CD4-positive, CD25-positive, alpha-beta regulatory T cell (primary cell): ENCODE results near the gene TAF1B. TPM values are rescaled to one million over a fixed set of nuclear protein-coding genes. Genes with fewer than 3 reads are reported as not detected.
"Not testable (repeated sequence)": the region's sequence is repeated elsewhere in the genome, so short reads cannot be mapped to it uniquely, and the experiment has no call there.

ENCODE experiments used
- ATAC-seq, 2 donors: fragments of 150-1000 bp; cut with Tn5 transposase; one replicate each; pipeline ENCODE4 v1.10.0; 2021; ENCODE audit warnings: low read depth in 2 of 2, moderate number of reproducible peaks in 2 of 2, moderate library complexity in 1 of 2
- DNase-seq, 3 donors: peaks; one replicate each; pipeline versions ENCODE4 v3.0.0 to v3.0.0-alpha.2; 2012 to 2022; ENCODE audit warnings: mixed read lengths in 1 of 3
- H3K27ac ChIP-seq: one replicate; pipeline ENCODE4 v1.7.0; 2013; ENCODE audit warnings: mild to moderate bottlenecking, low read length; ENCODE audit not compliant: insufficient read depth, poor library complexity, severe bottlenecking
- H3K27me3 ChIP-seq: one replicate; pipeline ENCODE4 v1.7.0; 2013; ENCODE audit warnings: low read length; ENCODE audit not compliant: control insufficient read depth, insufficient read depth
- H3K36me3 ChIP-seq: one replicate; pipeline ENCODE4 v1.7.0; 2013; ENCODE audit warnings: mild to moderate bottlenecking, low read length, moderate library complexity; ENCODE audit not compliant: control insufficient read depth, insufficient read depth
- H3K4me1 ChIP-seq: 2 replicates; pipeline ENCODE4 v1.7.0; 2013; ENCODE audit warnings: mild to moderate bottlenecking, low read length; ENCODE audit not compliant: insufficient read depth, control insufficient read depth, poor library complexity, severe bottlenecking
- H3K4me3 ChIP-seq: one replicate; pipeline ENCODE4 v1.7.0; 2013; ENCODE audit warnings: low read depth, mild to moderate bottlenecking, low read length, moderate library complexity
- H3K9me3 ChIP-seq, 2 experiments: 1 replicate in 1 of 2; 2 replicates in 1 of 2; pipeline ENCODE4 v1.7.0; 2013; ENCODE audit warnings: low read length in 2 of 2, mild to moderate bottlenecking in 1 of 2, moderate library complexity in 1 of 2; ENCODE audit not compliant: control insufficient read depth in 2 of 2
- H3K27ac Mint-ChIP-seq, 3 donors: one replicate each; pipeline ENCODE4 v1.8.0; 2020 to 2022; ENCODE audit warnings: mild to moderate bottlenecking in 3 of 3, mixed read lengths in 3 of 3, moderate library complexity in 2 of 3
- H3K27me3 Mint-ChIP-seq: one replicate; pipeline ENCODE4 v1.8.0; 2022; ENCODE audit warnings: mild to moderate bottlenecking, mixed read lengths
- H3K36me3 Mint-ChIP-seq: one replicate; pipeline ENCODE4 v1.8.0; 2020; ENCODE audit warnings: mixed read lengths
- H3K4me1 Mint-ChIP-seq, 4 donors: one replicate each; pipeline ENCODE4 v1.8.0; 2020 to 2022; ENCODE audit warnings: mixed read lengths in 4 of 4, mild to moderate bottlenecking in 1 of 4
- H3K4me3 Mint-ChIP-seq, 4 donors: one replicate each; pipeline ENCODE4 v1.8.0; 2020 to 2022; ENCODE audit warnings: mild to moderate bottlenecking in 4 of 4, mixed read lengths in 4 of 4, moderate library complexity in 3 of 4
- H3K9me3 Mint-ChIP-seq, 7 donors: one replicate each; pipeline ENCODE4 v1.8.0; 2020 to 2022; ENCODE audit warnings: mixed read lengths in 7 of 7, mild to moderate bottlenecking in 3 of 7, moderate library complexity in 2 of 7
- polyA plus RNA-seq, 4 donors: library from polyadenylated mRNA; unstranded; fragments of 300-500 nt; fragmentation: Illumina TruSeq; gene quantifications; one replicate each; pipeline ENCODE4 v1.2.3, GENCODE V29; 2021
- total RNA-seq: library from RNA; stranded (reverse); gene quantifications from one replicate; pipeline ENCODE4 v1.2.3, GENCODE V29; 2022

Gene TAF1B
- total and polyA plus RNA-seq, 5 donors from 2014 or later: 9.1 to 23.9 (median 12.0) TPM

- Histone ChIP-seq H3K27ac (no peak overlapping the region), H3K4me3 (no peak overlapping the region), H3K36me3 (no peaks in the 10 kb centered on the region), H3K4me1 (no peaks in the 10 kb centered on the region), H3K27me3 (peaks cover 4% of the 10 kb centered on the region), H3K9me3 (no peaks in the 10 kb centered on the region)
- Mint-ChIP-seq H3K27ac (no peak overlapping the region), H3K36me3 (no peaks in the 10 kb centered on the region), H3K9me3 (no peaks in the 10 kb centered on the region), H3K4me3 (no peak overlapping the region), H3K27me3 (peaks cover 33% of the 10 kb centered on the region), H3K4me1 (peaks cover 0 to 6% (median 0%) of the 10 kb centered on the region in 4 donors)
- DNase-seq (no peak), ATAC-seq (no peak)
These were observed 17.1 kb upstream of the TAF1B start for GRCh38 chr2:9826208-9826607.

- no peak overlapping the region for H3K4me3 Mint-ChIP-seq
- H3K36me3 ChIP-seq: no peaks in the 10 kb centered on the region
- H3K4me1 Mint-ChIP-seq: peaks cover 0 to 6% (median 2%) of the 10 kb centered on the region in 4 donors
- no peak overlapping the region for H3K27ac Mint-ChIP-seq
- no peaks in the 10 kb centered on the region for H3K4me1 ChIP-seq
- no peak for ATAC-seq
- H3K27ac ChIP-seq: no peak overlapping the region
- peaks cover 6% of the 10 kb centered on the region for H3K27me3 ChIP-seq
- H3K9me3 ChIP-seq: no peaks in the 10 kb centered on the region
- H3K9me3 Mint-ChIP-seq: peaks cover 0 to 2% (median 0%) of the 10 kb centered on the region in 7 donors
- peak in 1 of 3 donors; percentile 29 for DNase-seq
- H3K36me3 Mint-ChIP-seq: no peaks in the 10 kb centered on the region
- peaks cover 50% of the 10 kb centered on the region for H3K27me3 Mint-ChIP-seq
- H3K4me3 ChIP-seq: no peak overlapping the region
These were observed 12.4 kb upstream of the TAF1B start for GRCh38 chr2:9830685-9831410.

GRCh38 chr2:9831670-9832069 lies 11.6 kb upstream of the TAF1B start:
- Histone ChIP-seq H3K36me3 (no peaks in the 10 kb centered on the region), H3K27me3 (peaks cover 4% of the 10 kb centered on the region), H3K27ac (no peak overlapping the region), H3K4me3 (no peak overlapping the region), H3K4me1 (no peaks in the 10 kb centered on the region), H3K9me3 (no peaks in the 10 kb centered on the region)
- Mint-ChIP-seq H3K9me3 (peaks cover 0 to 2% (median 0%) of the 10 kb centered on the region in 7 donors), H3K36me3 (no peaks in the 10 kb centered on the region), H3K4me3 (no peak overlapping the region), H3K4me1 (peaks cover 0 to 6% (median 2%) of the 10 kb centered on the region in 4 donors), H3K27me3 (peaks cover 44% of the 10 kb centered on the region), H3K27ac (no peak overlapping the region)
- ATAC-seq (no peak), DNase-seq (no peak)

DNA sequence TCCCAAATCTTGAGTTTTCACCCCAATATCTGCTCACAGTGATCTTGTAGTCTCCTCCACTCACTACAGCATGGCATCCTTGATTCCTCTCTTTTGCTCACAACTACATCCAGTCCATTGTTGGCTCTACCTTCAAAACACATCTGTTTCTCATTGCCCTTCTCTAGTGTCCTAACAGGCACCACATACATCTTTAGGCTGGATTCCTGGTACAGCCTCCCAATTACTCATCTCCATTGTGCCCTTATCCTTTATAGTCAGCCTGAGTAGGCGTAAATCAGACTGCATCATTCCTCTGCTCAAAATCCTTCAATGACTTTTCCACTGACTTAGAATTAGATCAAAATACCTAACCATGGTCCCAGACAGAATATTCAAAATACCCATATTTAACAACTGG lies 10.7 kb upstream of the TAF1B start:
- DNase-seq (no peak), ATAC-seq (no peak)
- H3K4me1 Mint-ChIP-seq: peaks cover 0 to 6% (median 2%) of the 10 kb centered on the region in 4 donors
- H3K36me3 Mint-ChIP-seq: no peaks in the 10 kb centered on the region
- no peaks in the 10 kb centered on the region for H3K4me1 ChIP-seq
- peaks cover 4% of the 10 kb centered on the region for H3K27me3 ChIP-seq
- peaks cover 45% of the 10 kb centered on the region for H3K27me3 Mint-ChIP-seq
- no peak overlapping the region for H3K27ac ChIP-seq
- H3K36me3 ChIP-seq: no peaks in the 10 kb centered on the region
- H3K9me3 ChIP-seq: no peaks in the 10 kb centered on the region
- no peak overlapping the region for H3K4me3 ChIP-seq
- no peak overlapping the region for H3K4me3 Mint-ChIP-seq
- peaks cover 0 to 2% (median 0%) of the 10 kb centered on the region in 7 donors for H3K9me3 Mint-ChIP-seq
- no peak overlapping the region for H3K27ac Mint-ChIP-seq

GRCh38 chr2:9835068-9835467 lies 8.2 kb upstream of the TAF1B start:
- not testable (repeated sequence) for H3K27ac Mint-ChIP-seq, H3K9me3 Mint-ChIP-seq, H3K4me3 Mint-ChIP-seq, H3K4me1 Mint-ChIP-seq, H3K9me3 ChIP-seq, H3K27me3 ChIP-seq, H3K4me1 ChIP-seq, DNase-seq, H3K36me3 ChIP-seq, H3K36me3 Mint-ChIP-seq, H3K4me3 ChIP-seq, ATAC-seq, H3K27ac ChIP-seq
- peaks cover 31% of the 10 kb centered on the region for H3K27me3 Mint-ChIP-seq

DNA sequence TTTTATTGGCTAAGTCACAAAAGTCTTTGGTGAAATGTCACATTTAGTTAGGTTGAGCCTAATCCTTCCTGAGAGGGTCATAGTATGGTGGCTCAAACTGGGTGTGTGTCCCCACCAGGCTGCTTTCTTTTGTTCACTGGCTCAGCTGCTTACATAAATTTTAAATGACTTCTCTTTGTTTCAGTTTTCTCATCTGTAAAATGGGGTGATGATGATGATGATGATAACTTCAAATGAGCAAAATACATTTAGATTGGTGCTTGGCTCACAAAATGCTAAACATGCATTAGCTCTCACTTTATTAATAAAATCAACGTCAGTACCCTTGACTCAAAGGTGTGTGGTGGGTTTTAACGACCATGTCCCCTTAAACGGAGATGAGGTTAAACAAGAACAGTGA lies 7.2 kb upstream of the TAF1B start:
- Mint-ChIP-seq H3K9me3 (peaks cover 0 to 2% (median 0%) of the 10 kb centered on the region in 7 donors), H3K27me3 (peaks cover 31% of the 10 kb centered on the region), H3K4me3 (no peak overlapping the region), H3K36me3 (no peaks in the 10 kb centered on the region), H3K27ac (no peak overlapping the region), H3K4me1 (peaks cover 0 to 4% (median under 1%) of the 10 kb centered on the region in 4 donors)
- no peak overlapping the region for H3K4me3 ChIP-seq
- H3K36me3 ChIP-seq: no peaks in the 10 kb centered on the region
- no peaks in the 10 kb centered on the region for H3K9me3 ChIP-seq
- DNase-seq (no peak), ATAC-seq (no peak)
- no peak overlapping the region for H3K27ac ChIP-seq
- H3K27me3 ChIP-seq: peaks cover 2% of the 10 kb centered on the region
- no peaks in the 10 kb centered on the region for H3K4me1 ChIP-seq

DNA sequence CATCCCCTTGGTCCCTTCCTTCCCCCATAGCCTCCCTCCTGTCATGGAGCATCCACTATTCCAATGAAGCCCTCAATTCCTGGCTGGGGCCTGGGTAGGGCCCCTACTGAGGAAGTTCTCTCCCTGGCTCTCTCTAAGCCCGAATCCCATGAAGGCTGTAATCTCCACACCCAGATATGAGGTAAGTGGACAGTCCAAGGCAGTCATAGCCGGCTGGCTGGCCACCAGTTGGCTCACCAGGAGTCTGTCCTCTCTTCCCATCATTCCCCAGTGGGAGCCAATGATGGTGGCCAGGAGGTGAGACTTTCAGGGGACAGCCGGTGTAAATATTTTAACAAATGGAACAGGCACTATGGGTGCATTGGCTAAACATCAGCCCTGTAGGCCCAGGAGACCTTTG lies 6.8 kb upstream of the TAF1B start:
- H3K4me3 ChIP-seq: no peak overlapping the region
- Mint-ChIP-seq H3K27me3 (peaks cover 28% of the 10 kb centered on the region), H3K9me3 (peaks cover 0 to 2% (median 0%) of the 10 kb centered on the region in 7 donors), H3K27ac (no peak overlapping the region), H3K4me3 (no peak overlapping the region), H3K4me1 (peaks cover 0 to 4% (median under 1%) of the 10 kb centered on the region in 4 donors), H3K36me3 (no peaks in the 10 kb centered on the region)
- no peak for DNase-seq
- H3K9me3 ChIP-seq: no peaks in the 10 kb centered on the region
- no peak overlapping the region for H3K27ac ChIP-seq
- no peaks in the 10 kb centered on the region for H3K4me1 ChIP-seq
- no peaks in the 10 kb centered on the region for H3K36me3 ChIP-seq
- no peak for ATAC-seq
- H3K27me3 ChIP-seq: peaks cover 2% of the 10 kb centered on the region

GRCh38 chr2:9837451-9837850 lies 5.8 kb upstream of the TAF1B start:
- Histone ChIP-seq H3K27ac (no peak overlapping the region), H3K4me3 (no peak overlapping the region), H3K4me1 (no peaks in the 10 kb centered on the region), H3K27me3 (no peaks in the 10 kb centered on the region), H3K36me3 (no peaks in the 10 kb centered on the region), H3K9me3 (no peaks in the 10 kb centered on the region)
- H3K36me3 Mint-ChIP-seq: no peaks in the 10 kb centered on the region
- peaks cover 0 to 5% (median 2%) of the 10 kb centered on the region in 4 donors for H3K4me1 Mint-ChIP-seq
- H3K9me3 Mint-ChIP-seq: peaks cover 0 to 1% (median 0%) of the 10 kb centered on the region in 7 donors
- ATAC-seq: no peak
- no peak for DNase-seq
- no peak overlapping the region for H3K27ac Mint-ChIP-seq
- peaks cover 19% of the 10 kb centered on the region for H3K27me3 Mint-ChIP-seq
- no peak overlapping the region for H3K4me3 Mint-ChIP-seq
